Neural cell (in vitro differentiated cells): Measurements from ENCODE around the gene KCNQ5.

Experiments used
- EP300 ChIP-seq: fragments of 450-650 bp; conservative IDR thresholded peaks from 2 replicates; pipeline ENCODE4 v1.6.1; 2014; ENCODE audit warnings: antibody characterized with exemption, mild to moderate bottlenecking, moderate library complexity; ENCODE audit not compliant: poor library complexity, severe bottlenecking
- EZH2 ChIP-seq: fragments of 200-600, 300-800 bp; shearing (Covaris generic), sonication (generic); IDR thresholded peaks from 2 replicates; pipeline ENCODE4 v1.6.1; 2014; ENCODE audit warnings: antibody characterized with exemption, low read length, borderline replicate concordance, mild to moderate bottlenecking; ENCODE audit not compliant: insufficient read depth, poor library complexity, severe bottlenecking
- TF ChIP-seq, protein P1 (sequence below): fragments of 450-650 bp; IDR thresholded peaks from 2 replicates; pipeline ENCODE4 v1.5.1; 2014; ENCODE audit warnings: antibody characterized with exemption, mild to moderate bottlenecking, moderate library complexity; ENCODE audit not compliant: poor library complexity, severe bottlenecking

DNA sequence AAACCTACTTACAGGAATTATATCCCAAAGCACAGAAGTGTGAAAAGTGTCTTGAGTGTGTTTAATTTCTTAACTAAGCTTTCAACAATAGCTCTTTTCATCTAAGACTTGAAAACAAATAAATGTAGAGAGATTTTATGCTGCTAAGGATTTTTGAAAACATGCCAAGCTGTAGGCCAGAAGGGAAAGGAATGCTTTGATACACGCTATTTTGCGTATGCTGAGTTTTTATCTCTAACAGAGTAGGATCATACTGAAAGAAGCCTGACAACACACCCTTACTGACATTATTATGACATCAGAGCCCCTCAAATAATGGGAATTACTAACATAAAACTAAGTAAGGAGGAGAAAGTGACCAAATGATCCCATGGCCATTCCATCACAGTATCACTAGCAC, 338.0 kb downstream of the KCNQ5 start:
- TF ChIP-seq, protein P1, sequence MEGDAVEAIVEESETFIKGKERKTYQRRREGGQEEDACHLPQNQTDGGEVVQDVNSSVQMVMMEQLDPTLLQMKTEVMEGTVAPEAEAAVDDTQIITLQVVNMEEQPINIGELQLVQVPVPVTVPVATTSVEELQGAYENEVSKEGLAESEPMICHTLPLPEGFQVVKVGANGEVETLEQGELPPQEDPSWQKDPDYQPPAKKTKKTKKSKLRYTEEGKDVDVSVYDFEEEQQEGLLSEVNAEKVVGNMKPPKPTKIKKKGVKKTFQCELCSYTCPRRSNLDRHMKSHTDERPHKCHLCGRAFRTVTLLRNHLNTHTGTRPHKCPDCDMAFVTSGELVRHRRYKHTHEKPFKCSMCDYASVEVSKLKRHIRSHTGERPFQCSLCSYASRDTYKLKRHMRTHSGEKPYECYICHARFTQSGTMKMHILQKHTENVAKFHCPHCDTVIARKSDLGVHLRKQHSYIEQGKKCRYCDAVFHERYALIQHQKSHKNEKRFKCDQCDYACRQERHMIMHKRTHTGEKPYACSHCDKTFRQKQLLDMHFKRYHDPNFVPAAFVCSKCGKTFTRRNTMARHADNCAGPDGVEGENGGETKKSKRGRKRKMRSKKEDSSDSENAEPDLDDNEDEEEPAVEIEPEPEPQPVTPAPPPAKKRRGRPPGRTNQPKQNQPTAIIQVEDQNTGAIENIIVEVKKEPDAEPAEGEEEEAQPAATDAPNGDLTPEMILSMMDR, result no peak
- TF ChIP-seq EZH2 (no peak), EP300 (no peak)
